NCI-H2029 treated with DMSO at 0.1 percent for 48 hours (cell line): ENCODE results near the gene BHLHE41.

ENCODE experiments used
- DNase-seq: peaks from one replicate; lab custom pipeline; 2025; lab: John Stamatoyannopoulos, UW

The BHLHE41 gene

GRCh38 chr12:26113853-26114719 is 10.8 kb downstream of the BHLHE41 start:
- DNase-seq: peak; percentile 67

GRCh38 chr12:26113181-26113654 is 11.6 kb downstream of the BHLHE41 start:
- peak; percentile 67 for DNase-seq

- DNase-seq: no peak
Observed at GRCh38 chr12:26112703-26113147, 12.1 kb downstream of the BHLHE41 start.

GRCh38 chr12:26112232-26112631 is 12.6 kb downstream of the BHLHE41 start:
- no peak for DNase-seq

GRCh38 chr12:26109343-26109881 is 15.4 kb downstream of the BHLHE41 start:
- DNase-seq: no peak

- no peak for DNase-seq
Observed at GRCh38 chr12:26108915-26109314, 15.9 kb downstream of the BHLHE41 start.

GRCh38 chr12:26106347-26106746 is 18.5 kb downstream of the BHLHE41 start:
- no peak for DNase-seq

- DNase-seq: no peak
Observed at GRCh38 chr12:26102953-26103352, 21.9 kb downstream of the BHLHE41 start.

- no peak for DNase-seq
Observed at GRCh38 chr12:26101763-26102162, 23.1 kb downstream of the BHLHE41 start.

- DNase-seq: peak; percentile 89
Observed at GRCh38 chr12:26101350-26101734, 23.5 kb downstream of the BHLHE41 start.

GRCh38 chr12:26100666-26101349 is 24.0 kb downstream of the BHLHE41 start:
- DNase-seq: no peak

GRCh38 chr12:26097046-26097878 is 27.6 kb downstream of the BHLHE41 start:
- DNase-seq: peak; percentile 85

GRCh38 chr12:26096036-26096435 is 28.8 kb downstream of the BHLHE41 start:
- DNase-seq: no peak

- no peak for DNase-seq
Observed at GRCh38 chr12:26095186-26095585, 29.7 kb downstream of the BHLHE41 start.

GRCh38 chr12:26092346-26093105 is 32.3 kb downstream of the BHLHE41 start:
- DNase-seq: no peak

GRCh38 chr12:26091822-26092221 is 33.0 kb downstream of the BHLHE41 start:
- no peak for DNase-seq

GRCh38 chr12:26090836-26091510 is 33.9 kb downstream of the BHLHE41 start:
- no peak for DNase-seq

- no peak for DNase-seq
Observed at GRCh38 chr12:26088998-26089397, 35.8 kb downstream of the BHLHE41 start.

- no peak for DNase-seq
Observed at GRCh38 chr12:26086936-26087335, 37.9 kb downstream of the BHLHE41 start.

GRCh38 chr12:26080911-26081310 is 43.9 kb downstream of the BHLHE41 start:
- DNase-seq: no peak
